Cerebellar nuclear complex (tissue), 1 donor: Measurements from ENCODE around the gene CSNK2A1.
"Not testable (repeated sequence)": the region's sequence is repeated elsewhere in the genome, so short reads cannot be mapped to it uniquely, and the experiment has no call there.

Experiments
- DNase-seq, 2 experiments: peaks; one replicate each; lab custom pipeline; 2025; lab: John Stamatoyannopoulos, UW

Gene CSNK2A1

DNA sequence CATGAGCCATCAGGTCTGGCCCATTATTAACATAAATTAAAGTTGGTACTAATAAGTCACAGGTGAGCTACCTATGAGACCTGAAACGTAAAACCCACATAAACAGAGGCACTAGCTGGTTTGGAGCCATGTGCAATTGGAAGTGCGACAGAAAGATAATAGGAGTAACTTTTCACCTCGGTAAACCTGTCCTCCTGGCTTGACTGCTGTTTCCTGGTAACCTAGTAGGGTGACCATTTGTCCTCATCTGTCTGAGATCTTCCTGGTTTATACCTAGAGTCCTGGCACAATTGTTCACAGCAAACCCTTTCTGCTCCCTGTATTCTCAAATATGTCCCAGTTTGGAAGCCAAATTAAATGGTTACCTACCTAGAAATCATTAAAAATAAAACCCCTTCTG, 88.6 kb downstream of the CSNK2A1 start:
- no peak for DNase-seq

DNA sequence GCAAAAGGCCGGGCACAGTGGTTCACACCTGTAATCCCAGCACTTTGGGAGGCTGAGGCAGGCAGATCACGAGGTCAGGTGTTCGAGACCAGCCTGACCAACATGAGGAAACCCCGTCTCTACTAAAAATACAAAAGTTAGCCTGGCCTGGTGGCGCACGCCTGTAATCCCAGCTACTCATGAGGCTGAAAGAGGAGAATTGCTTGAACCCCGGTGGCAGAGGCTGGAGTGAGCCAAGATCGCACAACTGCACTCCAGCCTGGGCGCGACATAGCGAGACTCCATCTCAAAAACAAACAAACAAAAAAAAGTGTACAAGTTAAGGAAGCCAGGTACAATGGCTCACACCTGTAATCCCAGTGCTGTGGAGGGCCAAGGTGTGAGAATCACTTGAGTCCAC, 91.6 kb downstream of the CSNK2A1 start:
- not testable (repeated sequence) for DNase-seq

DNA sequence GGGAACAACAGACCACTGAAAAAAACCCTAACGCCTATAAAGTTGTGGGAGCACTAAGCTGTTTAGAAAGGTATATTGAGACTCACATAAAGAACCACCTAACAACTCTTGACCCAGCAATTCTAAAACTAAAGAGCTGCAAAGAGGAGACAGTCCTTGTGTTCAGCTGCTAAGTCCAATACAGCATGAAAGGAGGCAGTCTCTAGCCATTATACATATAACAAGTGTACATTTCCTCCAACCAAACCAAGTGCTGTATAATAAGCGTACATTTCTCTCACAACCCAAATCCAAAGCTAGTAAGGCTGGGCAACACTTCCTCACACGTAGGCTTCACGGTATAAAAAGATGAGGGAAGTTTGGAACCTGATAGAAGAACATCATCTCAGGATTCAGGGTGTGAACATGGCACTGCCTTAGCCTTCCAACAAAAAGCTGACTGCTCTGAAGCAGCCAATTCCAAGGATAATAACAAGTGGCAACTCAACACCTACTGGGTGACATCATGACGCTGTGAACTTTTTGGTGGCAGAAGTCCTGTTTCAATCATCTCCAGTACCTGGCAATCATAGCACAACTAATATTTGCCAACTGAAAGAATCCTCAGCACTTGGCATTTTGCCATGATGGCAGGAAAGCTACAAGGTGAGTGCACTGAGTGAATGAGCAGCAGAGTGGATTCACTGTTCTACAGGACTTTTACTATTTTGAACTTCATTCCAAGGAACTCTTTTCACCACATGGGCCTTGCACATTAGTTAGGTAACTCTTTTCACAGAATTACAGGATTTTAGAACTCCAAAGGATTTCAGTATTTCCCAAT, 97.9 kb downstream of the CSNK2A1 start:
- DNase-seq = no peak

GRCh38 chr20:444862-445426, 98.6 kb downstream of the CSNK2A1 start:
- no peak for DNase-seq

DNA sequence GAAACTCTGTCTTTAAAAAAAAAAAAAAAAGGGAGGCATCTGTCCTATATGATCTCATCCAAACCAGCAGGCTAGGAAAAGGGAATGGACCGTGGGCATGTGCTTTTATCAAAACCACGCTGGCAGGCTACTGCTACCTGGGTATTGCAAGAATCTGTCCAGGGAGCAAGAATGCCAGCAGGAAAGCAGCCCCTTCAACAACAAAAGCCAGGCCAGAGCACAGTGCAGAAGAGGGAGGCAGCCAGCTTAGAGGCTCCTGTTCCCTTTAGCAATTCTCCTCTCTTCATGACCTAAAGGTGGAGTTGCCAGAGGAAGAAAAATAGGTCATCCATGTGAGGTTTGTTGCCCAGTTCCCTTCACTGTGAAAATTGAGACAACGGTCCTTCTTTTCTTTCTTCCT, 99.5 kb downstream of the CSNK2A1 start:
- peak in 1 of 2 experiments; percentile 17 for DNase-seq

DNA sequence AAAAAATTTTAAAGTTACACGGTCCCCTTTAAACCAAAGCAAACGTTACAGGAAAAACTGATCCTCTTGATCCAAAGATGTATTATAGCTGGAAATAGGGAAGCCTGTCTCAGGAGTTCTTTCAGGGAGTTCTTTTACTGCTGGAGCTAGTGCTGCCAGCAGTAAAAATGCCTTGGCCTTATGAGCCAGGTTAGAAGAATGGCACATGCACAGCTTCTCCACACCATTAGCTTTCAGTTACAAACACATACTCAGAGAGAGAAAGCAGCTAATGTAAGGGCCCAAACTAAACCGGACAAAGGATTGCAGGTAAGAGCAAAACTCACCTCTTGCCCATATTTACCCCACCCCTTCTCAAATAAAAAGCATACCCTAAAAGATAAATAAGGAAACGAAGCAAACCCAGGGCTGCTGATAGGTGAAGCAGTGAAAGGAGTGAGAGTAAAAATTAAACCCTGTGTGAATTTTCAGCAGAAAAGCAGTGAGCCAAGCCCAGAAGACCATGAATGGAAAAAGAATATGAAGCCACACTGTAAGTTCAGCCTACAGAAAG, 100.3 kb downstream of the CSNK2A1 start:
- no peak for DNase-seq

DNA sequence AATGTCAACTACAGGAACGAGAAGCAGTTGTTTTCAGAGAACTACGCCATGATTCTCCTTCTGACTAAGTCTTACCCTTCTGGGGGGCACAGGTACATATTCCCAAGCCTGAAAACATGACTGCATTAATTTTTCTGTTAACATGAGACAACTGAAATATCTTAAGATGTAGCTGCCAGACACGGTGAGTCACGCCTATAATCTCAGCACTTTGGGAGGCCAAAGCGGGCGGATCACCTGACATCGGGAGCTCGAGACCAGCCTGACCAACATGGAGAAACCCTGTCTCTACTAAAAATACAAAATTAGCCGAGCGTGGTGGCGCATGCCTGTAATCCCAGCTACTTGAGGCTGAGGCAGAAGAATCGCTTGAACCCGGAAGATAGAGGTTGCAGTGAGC, 103.0 kb downstream of the CSNK2A1 start:
- DNase-seq = no peak

GRCh38 chr20:440148-440547, 103.4 kb downstream of the CSNK2A1 start:
- no peak for DNase-seq

- no peak for DNase-seq
Observed at GRCh38 chr20:438571-439469, 104.8 kb downstream of the CSNK2A1 start.

- DNase-seq = no peak
Observed at GRCh38 chr20:437787-438486, 105.7 kb downstream of the CSNK2A1 start.

GRCh38 chr20:436476-436875, 107.1 kb downstream of the CSNK2A1 start:
- no peak for DNase-seq

- DNase-seq = no peak
Observed at GRCh38 chr20:435558-435957, 108.0 kb downstream of the CSNK2A1 start.

DNA sequence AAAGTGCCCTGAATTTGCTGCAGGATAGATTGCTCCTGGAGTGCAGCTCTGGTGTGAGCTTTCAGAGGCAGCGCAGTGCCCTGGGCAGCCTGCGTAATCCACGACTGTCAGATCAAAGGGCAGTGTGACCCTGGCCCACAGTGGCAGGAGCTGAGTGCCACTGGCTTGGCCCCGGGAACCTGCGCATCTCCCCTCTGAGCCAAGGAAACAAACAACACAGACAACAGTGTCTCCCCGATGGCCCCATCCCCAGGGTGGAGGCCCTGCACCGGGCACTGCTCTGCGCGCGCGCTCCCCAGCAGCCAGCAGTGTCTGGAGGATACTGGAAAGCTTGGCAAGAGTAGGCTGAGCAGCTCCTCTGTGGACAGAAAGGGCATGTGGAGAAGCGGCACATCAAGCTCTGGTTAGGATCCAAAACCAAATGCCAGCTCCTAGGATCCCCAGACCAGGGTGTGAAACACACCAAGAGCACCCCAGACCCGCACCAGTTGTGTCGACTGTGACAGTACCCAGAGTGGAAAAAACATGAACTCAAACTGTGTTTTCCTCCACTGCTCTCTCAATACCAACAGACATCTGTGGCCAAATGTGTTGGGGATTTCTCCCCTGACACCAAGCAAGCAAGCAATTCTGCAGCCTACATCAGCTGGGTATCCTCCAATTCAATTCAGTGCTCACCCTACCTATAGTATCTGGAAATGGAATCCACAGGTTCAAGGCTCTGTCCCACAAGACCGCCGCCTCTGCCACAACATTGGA, 108.8 kb downstream of the CSNK2A1 start:
- DNase-seq = no peak

DNA sequence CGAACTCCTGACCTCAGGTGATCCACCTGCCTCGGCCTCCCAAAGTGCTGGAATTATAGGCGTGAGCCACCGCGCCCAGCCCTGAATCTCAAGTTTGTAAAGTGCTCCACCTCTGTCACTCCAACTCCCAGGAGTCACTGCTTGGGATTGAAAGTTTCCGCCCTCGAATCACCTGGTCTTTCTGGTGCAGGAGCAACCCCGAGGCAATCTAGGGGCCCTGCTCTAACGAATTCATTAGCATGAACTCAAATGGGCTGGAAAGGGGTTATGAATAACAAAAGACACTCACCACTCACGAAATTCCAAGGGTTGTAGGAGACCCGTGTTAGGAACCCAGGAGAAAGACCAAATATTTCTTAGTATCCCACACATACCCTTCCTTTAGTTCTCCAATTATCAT, 109.4 kb downstream of the CSNK2A1 start:
- DNase-seq = no peak

GRCh38 chr20:433300-433975, 110.2 kb downstream of the CSNK2A1 start:
- DNase-seq = no peak

DNA sequence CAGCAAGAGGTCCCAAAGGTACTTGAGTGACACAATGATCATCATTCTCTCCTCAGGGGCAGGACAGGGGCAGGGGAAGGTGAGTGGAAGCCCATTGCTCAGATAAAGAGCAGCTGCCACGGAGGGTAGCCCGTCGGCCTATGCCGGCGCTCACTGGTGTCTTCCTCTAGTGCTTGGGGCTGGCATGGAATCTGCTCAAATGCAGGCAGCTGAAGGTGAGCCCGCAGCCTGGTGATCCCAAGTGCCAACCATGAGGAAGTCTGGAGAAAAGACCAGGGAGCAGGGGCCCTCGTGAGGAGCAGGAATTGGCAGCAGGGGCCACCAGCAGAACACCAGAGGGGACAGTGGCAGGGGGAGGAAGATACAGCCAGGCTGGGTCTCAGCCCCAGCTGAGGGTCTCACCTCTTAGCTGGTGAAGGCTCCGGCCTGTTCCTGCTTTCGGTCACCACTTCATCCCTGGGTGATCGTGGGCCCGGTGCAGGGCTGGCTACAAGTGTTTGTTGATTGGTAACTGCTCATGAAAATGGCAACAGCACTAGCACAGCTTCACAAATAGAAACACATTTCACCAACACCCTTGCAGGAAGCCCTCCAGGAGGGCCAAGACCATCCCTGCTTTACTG, 110.8 kb downstream of the CSNK2A1 start:
- no peak for DNase-seq

DNA sequence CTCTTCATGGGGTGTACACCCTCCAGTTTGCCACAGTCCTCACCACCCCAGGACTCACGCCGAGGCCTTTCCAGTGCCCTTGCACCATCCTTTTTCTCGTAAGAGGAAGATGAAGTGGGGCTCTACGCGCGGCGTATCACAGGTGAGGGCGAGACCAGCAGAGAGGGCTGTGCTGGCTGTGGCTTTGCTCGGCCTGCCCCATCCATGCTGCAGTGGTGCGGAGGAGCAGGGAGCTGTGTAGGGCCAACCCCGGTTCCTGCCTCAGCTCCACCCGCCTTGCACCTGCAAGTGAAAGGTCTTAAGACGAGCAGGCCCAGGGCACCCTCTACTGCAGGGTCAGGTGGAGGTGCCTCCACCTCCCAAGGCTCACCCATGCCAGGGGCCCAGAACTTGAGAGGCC, 111.4 kb downstream of the CSNK2A1 start:
- DNase-seq = no peak

GRCh38 chr20:431012-431904, 112.3 kb downstream of the CSNK2A1 start:
- peak in 1 of 2 experiments; percentile 72 for DNase-seq
